RWPE1 (cell line): ENCODE results near the gene MYL5.

Experiments used
- CTCF ChIA-PET: fragments of 350-600 bp; sonication (Branson Sonifier 250); formaldehyde crosslinking; extraction: SDS; loops from one replicate; lab custom pipeline; 2021; lab: Yijun Ruan, JAX
- POLR2A ChIA-PET: fragments of 400-600 bp; formaldehyde crosslinking; extraction: SDS; loops from one replicate; lab custom pipeline; 2020; ENCODE audit warnings: antibody characterized with exemption; ENCODE audit not compliant: low non-redundant PET; lab: Yijun Ruan, JAX
- DNase-seq: peaks from one replicate; pipeline ENCODE4 v3.0.0; 2012; ENCODE audit warnings: low spot score
- H3K27ac ChIP-seq: fragments of 450-650 bp; 2 replicates; pipeline ENCODE4 v1.5.1; 2017
- TF ChIP-seq, protein P1 (sequence below): fragments of 450-650 bp; conservative IDR thresholded peaks from 2 replicates; pipeline ENCODE4 v1.5.1; 2017; ENCODE audit warnings: low read depth, mild to moderate bottlenecking

Gene MYL5

GRCh38 chr4:628311-628741 lies 46.0 kb upstream of the MYL5 start:
- TF ChIP-seq, protein P1, sequence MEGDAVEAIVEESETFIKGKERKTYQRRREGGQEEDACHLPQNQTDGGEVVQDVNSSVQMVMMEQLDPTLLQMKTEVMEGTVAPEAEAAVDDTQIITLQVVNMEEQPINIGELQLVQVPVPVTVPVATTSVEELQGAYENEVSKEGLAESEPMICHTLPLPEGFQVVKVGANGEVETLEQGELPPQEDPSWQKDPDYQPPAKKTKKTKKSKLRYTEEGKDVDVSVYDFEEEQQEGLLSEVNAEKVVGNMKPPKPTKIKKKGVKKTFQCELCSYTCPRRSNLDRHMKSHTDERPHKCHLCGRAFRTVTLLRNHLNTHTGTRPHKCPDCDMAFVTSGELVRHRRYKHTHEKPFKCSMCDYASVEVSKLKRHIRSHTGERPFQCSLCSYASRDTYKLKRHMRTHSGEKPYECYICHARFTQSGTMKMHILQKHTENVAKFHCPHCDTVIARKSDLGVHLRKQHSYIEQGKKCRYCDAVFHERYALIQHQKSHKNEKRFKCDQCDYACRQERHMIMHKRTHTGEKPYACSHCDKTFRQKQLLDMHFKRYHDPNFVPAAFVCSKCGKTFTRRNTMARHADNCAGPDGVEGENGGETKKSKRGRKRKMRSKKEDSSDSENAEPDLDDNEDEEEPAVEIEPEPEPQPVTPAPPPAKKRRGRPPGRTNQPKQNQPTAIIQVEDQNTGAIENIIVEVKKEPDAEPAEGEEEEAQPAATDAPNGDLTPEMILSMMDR, result no peak
- CTCF ChIA-PET, result interaction anchor here (0.6 kb wide), 1 partner anchor 14 kb away, joined by 4 read pairs; no protein-coding TSS in a partner anchor
- POLR2A ChIA-PET, result no interaction called here
- no peak overlapping the region for H3K27ac ChIP-seq
- no peak for DNase-seq

GRCh38 chr4:628821-629635 lies 45.3 kb upstream of the MYL5 start:
- H3K27ac ChIP-seq, result no peak overlapping the region
- DNase-seq, result no peak
- ChIA-PET POLR2A (no interaction called here), CTCF (interaction anchor here (0.6 kb wide), 1 partner anchor 726 kb away, joined by 4 read pairs; no protein-coding TSS in a partner anchor)
- TF ChIP-seq, protein P1, result no peak

GRCh38 chr4:629636-629914 lies 44.8 kb upstream of the MYL5 start:
- ChIA-PET POLR2A (no interaction called here), CTCF (interaction anchor here (0.6 kb wide), 1 partner anchor 726 kb away, joined by 4 read pairs; no protein-coding TSS in a partner anchor)
- DNase-seq, result no peak
- TF ChIP-seq, protein P1, result no peak
- H3K27ac ChIP-seq, result no peak overlapping the region

DNA sequence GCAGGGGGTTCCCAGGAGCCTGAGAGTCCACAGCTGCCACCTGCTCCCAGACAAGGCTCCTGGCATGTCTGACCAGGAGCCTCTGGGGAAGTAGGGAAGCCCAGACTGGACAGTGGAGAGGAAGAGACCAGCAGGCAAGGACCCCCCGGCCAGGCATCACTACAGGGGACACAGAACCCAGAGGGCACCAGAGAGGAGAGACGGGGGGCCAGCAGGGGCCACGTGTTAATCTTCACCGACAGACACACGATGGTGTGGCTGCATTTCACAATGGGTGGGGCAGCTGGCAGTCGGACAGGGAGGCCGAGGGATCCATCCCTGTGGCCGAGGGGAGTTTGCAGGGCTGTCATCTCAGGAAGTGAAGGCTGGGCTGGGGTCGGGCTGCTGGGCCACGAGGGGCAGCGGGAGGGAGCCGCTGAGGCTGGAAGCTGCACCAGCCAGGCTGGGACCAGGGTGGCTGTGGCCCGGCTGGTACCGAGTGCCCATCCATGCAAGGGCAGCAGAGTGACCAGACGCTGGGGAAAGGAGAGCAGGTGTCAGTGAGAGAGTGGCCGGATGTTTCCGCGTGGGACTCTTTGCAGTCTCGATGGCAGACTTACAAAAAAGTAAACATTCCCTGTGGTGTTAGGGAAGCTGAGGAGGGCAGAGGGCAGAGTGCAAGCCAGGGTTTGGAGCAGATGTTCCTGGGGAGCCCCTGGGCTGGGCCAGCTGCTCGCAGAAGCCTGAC lies 44.3 kb upstream of the MYL5 start:
- no peak for DNase-seq
- POLR2A ChIA-PET, result no interaction called here
- TF ChIP-seq, protein P1, result no peak
- no peak overlapping the region for H3K27ac ChIP-seq
- CTCF ChIA-PET, result interaction anchor here (0.6 kb wide), 2 partner anchors 37 to 725 kb away, joined by 3 to 4 read pairs; no protein-coding TSS in a partner anchor

- TF ChIP-seq, protein P1, result no peak
- ChIA-PET POLR2A (no interaction called here), CTCF (interaction anchor here (0.6 kb wide), 1 partner anchor 38 kb away, joined by 3 read pairs; no protein-coding TSS in a partner anchor)
- no peak overlapping the region for H3K27ac ChIP-seq
- no peak for DNase-seq
Observed at GRCh38 chr4:630656-631055, 43.7 kb upstream of the MYL5 start.

GRCh38 chr4:632196-632790 lies 42.0 kb upstream of the MYL5 start:
- CTCF ChIA-PET, result no interaction called here
- DNase-seq, result no peak
- no peak overlapping the region for H3K27ac ChIP-seq
- TF ChIP-seq, protein P1, result no peak
- POLR2A ChIA-PET, result no interaction called here
